Stimulated activated CD4-positive, alpha-beta T cell treated with anti-CD3 and anti-CD28 coated beads, Interleukin-15, amount 100 ng/mL, for 1 hour (primary cell): Measurements from ENCODE around the gene PTPRN2.

Source experiments
- DNase-seq, 2 donors: peaks; one replicate each; pipeline ENCODE4 v3.0.0-alpha.2; 2020; ENCODE audit warnings: low read depth in 1 of 2, low spot score in 1 of 2

Gene PTPRN2

DNA sequence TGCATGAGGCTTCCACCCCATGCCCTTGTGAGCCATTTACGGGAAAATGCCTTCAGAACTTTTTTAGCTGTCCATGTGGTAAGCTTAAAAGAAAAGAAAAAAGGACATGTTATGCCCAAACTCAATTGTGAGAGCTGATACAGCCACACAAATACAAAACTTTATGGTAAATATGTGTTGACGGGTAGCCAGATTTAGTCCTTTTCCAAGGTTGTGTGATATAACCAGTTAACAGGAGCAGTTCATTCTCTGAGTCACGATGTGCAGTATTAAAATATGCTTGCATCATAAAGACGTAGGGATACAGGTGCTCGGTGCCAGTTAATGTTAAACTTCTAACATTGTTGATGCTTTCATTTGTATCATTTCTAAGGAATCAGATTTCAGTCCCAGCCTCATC lies 900.5 kb downstream of the PTPRN2 start:
- no peak for DNase-seq

DNA sequence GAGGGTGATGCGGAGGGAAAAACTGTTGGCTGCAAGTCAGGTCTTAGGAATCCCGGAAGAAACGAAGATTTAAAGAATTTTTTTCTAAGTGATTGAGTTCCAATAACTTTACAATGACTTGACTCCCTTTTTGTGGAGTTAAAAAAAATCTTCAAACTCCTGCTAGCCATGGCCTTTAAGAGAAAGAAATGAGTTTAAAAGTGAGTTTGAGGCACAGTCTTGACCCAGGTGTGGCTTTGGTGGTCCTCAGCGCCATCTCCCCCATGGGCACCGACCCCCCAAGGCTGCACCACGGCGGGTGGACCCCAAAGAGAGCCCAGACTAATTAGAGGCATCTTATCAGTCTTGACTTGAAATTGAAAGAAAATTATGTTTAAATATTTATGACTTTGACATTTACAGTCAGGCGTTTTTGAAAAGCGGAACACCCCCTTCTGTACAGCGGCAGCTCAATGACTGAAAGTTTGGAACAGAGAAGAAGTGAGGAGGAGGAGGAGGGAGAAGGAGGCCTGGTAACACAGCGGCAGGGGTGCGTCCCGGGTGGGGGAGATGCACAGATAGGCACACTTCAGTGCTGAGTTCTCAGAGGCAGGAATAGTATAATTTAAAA lies 901.2 kb downstream of the PTPRN2 start:
- no peak for DNase-seq

DNA sequence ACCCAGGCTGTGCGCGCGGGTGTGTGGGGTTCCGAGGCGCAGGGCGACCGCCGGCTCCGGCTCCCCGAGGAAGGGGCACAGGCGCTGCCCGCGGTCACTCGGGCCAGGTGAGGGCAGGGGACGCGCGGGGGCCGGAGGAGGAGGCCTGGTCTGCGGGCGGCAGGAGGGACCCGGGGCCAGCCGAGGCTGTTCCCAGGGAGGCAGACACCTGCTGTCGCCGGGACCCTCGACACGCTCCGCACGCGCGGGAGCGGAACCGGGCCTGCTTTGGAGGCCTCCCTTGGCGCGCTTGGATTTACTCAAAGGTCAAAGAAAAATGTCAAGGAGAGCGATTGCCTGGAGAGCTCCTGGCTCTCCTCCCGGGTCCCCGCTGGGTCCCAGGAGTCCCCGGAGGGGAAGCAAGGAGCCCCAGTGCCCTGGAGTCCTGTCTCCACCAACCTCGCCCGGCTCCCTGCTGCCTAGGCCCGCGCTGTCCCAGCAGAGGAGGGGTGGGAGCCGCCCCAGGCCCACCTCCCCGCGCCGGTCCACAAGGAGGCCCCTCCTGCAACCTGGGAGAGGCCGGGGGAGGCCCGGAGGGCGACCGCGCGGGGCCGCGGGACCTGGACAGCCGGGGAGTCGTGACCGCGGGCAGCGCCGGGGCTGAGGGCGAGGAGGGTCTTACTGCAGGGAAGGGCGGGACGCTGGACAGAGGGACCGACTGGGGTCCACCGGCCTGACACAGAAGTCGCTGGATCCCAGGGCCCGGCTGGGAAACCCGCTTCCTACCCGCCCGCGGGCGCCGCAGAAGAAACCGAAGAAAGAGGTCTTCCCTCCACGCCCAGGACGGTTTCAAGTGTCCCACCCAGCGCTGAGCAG lies 902.0 kb downstream of the PTPRN2 start:
- DNase-seq, result no peak

DNA sequence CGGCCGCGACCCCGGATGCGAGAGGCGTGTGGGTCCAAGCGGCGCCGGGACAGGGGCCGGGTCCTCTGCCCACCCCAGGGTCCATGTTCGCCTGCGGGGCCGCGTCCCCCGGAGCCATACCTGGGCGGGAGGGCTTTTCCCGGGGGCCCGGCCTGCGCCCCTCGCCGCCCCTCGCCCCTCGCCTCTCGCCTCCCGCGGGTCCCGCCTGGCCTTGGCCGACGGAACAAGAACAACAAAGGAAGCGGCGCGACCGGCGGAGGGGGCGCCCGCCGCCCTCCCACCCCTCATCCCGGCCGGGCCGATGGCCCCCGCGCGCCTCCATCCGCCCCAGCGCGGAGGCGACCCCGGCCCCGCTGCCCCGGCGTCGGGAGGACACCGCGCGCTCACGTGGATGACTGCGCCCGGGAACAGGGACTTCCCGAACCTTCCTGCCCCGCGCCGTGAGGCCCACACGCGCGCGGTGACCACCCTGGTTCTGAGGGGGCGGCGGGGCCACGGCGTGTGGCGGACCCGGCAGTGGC lies 902.7 kb downstream of the PTPRN2 start:
- no peak for DNase-seq

DNA sequence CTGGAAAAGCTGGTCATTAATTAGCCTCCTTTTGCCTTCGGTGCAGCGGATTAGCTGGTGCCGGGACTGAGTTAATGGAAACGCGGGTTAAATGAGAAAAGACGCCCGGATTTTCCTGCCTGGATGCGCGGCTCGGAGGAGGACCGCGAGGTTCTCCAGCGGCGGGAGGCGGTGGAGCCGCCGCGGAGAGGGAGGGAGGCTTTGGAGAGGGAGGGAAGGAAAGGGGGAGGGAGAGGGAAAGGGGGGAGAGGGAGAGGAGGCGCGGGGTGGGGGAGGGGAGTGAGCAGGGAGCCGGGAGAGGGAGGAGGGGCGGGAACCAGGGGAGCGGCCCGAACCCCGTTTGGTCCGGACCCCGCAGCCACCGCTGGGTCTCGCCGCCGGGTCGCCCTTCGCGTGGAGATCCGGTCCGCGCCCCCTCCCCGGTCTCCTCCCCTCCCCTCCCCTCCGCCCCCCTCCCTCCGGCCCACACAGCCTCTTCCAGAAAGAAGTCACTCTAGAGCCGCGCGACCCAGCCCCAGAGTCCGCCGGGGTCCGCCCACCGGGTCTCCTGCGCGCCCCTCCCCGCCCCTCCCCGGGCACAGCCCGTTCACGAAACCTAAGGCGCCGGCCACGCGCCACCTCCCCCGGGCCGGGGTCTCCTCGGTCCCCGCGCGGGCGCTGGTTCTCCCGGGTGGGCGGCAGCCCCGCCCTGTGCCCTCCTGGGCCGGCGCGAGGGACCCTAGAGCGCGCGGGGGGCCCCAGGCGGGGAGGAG lies 903.3 kb downstream of the PTPRN2 start:
- DNase-seq, result no peak

DNA sequence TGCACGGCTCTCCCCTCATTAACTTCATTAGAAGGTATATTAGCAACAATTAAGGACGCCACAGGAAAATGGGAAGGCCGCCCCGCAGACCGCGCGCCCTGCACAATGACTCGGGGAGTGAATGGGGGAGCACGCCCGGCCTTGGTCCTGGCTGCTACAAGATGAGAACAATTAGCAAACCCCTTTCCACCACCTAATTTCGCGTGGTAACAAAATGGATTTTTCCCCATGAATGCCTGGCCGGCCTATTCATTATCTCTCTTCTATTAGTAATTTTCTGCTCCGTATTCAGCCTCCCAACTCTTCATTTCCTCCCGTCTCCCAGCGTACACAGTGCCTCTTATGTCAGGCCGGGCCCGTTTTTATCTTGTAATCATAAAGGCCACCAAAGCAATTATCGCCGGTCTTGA lies 903.9 kb downstream of the PTPRN2 start:
- no peak for DNase-seq

DNA sequence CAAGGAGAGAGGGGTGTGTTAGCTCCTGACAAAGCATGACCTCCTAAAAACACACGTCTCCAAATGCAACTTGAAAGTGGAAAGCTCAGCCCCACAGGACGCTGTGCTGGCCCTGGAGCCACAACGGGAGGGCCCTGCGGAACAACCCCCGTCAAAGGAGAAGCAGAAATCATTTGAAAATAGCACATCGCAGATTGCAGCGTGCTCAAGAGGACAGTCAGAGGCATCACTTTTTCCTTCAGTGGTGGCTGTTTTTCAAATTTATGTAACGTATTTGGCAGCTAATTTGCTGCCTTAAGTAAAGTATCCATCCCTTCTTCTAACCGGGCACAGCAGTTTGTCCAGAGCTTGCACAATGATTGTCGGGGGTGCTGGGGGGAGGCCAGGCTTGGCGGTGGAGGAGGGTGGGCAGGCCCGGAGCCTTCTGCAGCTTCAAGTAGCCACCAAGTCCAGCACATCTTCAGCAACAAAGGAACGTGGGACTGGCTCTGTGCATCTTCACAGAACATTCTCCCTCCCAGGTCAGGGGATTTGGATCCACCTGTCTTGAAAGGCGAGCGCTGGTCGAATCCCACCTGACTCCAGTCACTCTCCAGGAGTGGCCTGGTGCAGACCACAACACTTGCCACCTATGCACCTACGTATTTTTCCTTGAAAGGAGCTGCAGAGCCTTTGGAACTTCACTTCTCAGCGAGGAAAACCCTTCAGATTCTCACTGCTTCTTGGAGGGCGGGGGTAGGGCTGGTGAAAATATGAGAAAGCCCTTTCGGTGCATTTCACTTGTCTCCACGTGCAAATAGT lies 904.5 kb downstream of the PTPRN2 start:
- no peak for DNase-seq

DNA sequence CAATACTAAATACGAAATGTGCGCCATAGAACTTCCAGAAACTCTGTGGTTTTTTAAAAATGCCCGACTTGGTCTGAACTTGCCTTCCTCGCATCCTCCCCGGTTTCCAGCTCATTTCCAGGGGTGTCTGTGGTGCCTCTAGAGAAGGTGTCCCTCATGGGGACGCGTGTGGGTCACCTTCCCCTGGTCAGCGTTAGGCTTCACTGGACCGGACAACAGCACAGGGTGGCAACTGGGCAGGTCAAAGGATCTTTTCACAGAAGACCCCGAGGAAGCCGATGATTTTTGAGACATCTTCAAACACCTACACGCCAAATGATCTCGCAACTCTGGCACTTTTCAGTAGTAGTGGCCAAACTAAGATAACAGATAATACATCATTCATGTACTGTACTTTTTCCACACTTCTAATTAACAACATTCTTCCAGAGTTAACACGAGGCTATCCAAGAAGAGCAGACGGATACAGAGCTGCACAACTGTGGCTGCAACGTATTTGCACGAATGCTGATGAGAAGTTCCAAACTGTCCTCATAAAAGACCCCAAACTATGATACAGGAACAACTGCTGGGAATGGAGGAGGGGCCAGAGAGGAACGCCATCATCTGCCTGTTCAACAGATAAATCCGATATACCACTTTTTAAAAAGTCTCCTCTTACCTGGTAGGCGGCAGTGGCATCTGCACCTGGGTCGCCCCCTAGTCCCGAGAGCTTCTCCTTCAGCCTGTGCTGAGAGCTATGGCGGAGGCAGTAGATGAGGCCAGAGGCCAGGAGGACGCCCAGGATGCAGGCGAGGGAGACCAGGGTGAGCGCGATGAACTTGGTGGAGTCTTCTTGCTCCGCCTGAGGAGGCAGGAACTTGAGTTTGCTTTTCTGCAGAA lies 905.3 kb downstream of the PTPRN2 start:
- no peak for DNase-seq

DNA sequence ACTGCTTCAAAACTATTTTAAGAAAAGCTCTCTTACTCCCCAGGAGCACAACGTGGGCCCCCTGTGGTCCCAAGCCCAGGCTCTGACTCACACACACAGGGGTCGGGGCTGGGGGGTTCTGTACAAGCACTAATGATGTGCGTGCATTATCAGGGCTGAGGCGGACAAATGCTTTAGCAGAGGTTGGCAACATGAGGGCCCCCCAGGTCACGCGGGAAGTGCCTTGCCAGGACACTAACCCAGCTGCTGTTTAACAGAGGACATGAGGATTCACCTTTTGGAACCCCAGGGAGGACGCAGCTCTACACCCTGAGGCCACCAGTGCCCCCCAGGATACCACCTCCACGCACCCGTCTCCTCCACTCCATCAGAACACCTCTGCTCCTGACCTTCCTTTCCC lies 908.0 kb downstream of the PTPRN2 start:
- no peak for DNase-seq

DNA sequence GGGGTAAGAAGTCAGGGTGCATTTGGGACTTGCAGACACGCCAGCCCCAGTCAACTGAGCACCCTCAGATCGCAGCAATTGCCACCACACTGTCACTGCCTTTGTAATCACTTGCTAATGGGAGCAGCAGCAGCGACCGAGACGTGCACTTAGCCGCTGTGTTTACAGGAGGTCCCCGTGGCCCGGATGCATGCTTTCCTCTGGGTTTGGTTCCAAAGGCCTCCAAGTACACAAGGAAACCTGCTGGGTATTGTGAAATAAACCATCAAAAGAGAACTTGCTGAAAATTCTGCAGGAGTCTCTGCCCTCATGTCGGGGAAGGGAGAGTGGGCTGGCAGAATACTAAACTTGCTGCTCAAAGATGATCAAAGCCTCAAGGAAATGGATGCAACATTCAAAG lies 909.1 kb downstream of the PTPRN2 start:
- DNase-seq, result no peak

DNA sequence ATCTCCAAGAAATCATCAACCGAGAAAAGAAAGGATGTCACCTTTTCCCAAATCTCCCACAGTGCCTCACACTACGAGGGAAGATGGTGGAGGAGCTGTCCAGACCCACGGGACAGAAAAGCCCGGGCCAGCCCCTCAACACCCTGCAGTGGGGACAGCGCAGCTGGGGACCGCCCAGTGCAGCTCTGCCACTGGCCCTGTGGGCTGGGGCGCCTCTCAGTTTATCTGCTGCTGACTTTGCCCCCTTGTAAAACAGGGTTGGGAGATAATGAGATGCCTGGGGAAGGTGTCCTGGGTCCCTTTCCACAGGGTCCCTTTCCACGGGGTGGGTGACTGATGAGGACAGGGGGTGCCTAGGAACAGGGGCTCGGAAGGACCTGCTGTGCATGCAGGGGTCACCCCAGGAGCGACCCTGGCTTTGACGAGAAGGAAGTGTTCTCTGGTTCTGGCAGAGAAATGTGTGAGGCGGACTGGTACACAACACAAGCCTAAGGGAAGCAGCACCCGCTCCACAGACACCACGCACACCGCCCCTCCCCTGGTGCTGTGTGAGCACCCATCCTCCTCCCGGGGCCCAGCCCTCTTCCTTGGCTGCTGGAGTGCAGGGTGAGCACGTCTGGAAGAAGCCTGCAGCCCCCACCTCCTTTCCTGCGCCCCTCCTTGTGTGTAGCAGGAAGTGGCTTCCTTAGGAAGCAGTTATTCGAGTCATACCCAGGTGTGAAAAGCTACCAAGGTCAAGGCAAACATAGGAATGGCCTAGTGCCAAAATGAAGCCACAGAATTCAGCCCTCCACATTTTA lies 911.0 kb downstream of the PTPRN2 start:
- no peak for DNase-seq

DNA sequence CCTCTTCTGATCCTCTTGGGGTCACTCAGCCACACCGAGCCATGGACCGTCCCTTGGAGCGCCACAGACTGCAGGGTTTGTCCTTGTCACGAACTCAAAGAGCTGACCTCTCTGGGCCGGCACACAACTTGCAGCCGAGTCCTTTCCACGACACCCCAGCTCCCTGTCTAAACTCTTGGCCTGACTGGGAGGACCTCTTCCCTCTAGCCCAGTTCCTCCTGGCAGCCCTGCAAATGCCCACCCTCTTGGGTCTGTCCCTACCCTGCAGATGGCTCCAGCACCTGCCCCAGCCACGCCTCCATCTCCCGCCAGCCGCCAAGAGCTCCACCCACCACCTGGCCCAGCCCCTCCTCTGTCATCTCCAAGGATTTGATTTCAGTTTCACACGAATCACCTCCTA lies 911.6 kb downstream of the PTPRN2 start:
- DNase-seq, result no peak

DNA sequence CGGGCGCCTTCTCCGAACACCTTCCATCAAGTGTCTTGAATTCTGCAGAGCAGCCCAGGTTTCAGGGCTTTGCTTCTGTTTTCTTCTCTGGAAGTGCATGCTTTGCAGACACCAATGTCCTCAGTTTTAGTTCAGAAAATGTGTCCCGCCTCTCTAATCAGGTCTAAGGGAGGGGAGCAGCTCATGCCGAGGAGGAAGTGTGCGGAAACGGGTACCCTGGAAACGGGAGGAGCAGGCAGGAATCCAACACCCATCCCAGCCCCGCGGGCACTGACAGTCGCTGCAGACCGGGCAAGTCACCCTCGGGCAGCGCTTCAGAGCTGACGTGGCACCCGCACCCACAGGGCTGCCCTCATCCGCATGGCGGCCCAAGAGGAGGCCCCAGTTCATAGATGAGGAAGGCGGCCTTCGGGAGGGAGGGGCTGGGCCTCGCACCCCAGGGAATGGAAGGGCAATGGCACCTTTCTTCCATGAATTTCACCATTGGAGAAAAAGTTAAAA lies 912.1 kb downstream of the PTPRN2 start:
- no peak for DNase-seq

DNA sequence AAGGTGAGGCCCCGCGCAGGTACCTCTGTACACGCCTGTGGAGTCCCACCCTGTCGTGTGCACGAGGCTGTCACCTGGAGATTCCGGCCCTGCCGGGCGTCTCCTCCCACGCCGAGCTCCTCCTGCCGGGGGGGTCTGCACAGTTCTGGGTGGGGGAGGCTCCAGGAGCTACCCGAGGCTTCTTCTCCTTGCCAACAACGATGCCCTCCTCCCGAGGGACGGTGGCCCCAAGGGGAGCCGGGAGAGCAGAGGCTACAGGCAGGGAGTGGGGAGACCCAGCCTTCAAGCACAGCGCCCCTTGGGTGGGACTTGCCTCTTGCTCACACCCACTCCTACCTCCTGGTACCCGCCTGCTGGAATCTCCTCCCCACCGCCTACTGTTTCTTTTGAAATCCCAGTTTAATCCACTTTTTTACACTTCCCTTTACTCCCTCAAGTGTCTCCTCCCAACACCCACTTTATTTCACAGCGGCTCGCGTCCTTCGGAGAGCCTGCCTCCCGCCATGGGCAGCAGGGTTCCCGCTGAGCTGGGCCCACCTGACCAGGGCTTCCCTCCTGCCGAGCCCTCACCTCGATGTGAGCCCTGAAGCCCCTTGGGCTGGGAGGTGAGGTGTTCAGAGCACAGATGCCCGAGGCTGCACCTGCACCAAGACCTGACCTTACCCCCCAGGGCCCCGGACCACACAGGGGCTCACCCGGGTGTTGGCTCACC lies 912.8 kb downstream of the PTPRN2 start:
- no peak for DNase-seq

DNA sequence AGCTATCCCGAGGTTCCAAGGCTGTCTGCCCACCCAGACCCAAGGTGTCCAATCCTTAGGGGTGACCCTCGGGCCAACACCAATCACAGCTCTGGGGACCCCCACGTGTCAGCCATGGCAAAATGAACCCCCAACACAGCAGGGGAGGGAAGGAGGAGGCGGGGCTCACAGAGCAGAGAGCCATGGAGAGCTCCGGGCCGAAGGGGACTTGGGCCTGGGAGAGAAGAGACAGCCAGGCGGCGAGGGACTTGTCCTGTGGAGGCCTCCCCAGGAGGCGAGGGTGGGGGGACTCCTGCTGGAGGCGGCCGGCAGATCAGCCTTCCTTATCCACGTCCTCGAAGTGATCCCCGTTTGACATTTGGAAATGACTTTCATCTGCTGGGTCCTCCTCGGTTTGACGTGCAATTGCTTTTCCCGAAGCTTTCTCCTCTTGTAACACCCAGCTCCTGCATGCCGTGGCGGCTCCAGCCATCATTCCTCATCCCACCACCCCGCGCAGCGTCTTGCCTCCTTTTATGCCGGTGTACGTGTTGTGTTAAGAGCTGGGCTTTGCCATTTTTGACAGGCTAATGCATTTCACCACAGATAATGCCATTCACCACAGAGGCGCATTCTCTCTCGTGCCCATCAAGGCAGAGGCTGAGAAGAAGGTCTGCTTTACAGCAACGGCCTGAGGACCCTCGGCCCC lies 913.5 kb downstream of the PTPRN2 start:
- DNase-seq, result no peak

DNA sequence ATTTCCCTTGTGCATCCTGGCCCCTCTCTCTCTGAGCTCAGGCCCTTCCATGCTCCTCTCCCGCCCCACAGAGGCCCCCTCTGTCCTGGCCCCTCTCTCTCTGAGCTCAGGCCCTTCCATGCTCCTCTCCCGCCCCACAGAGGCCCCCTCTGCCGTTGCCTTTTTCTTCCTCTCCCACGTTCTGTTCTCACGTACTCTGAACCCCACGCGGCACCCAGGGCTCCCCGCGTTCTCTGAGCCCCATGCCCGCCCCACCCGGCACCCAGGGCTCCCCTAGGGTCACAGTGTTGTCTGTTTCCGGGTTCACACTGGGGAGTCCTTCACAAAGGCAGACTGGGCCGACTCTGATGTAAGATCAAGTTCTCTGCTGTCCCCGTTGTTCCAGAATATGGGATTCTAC lies 914.0 kb downstream of the PTPRN2 start:
- no peak for DNase-seq

DNA sequence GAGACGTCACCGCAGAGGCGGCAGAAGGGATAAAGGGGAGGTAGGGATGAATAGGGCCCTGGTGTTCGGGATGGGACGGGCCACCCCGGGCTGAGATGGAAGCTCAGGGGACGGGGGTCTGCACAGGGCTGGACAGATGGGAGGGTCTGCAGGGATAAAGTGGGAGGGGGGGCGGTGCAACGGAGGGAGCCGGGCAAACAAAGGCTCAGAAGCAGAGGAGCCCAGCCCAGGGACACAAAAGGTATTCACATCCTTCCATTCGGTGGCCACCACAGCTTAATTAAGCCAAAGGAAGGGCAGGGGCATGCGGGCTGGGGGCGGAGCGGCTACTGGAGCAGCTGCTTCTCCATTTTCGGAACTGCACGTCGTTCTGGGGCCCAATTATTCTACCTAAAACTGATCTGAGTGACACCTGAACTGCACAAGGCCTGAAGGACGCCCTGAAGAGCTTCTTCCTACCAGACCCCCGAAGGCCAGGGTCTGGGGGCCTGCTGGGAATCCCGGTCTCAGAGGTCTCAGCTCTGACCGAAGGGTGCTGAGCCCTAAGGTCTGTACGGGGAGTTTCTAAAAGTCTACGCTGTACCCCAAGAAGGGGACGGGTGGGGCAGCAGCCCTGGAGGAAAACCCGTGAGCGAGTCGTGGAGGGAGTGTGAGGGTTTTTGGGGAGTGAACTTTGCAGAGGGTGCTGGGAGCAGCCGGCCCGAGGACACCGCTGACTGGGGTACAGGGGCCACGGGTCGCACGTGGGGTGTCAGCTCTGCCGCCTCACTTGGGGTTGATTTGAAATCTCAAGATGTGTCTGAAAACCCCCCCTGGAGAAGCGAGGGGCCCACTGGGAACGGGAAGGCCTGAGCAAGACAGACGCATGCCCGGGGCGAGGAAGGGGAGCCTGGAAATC lies 916.0 kb downstream of the PTPRN2 start:
- no peak for DNase-seq
